GM12891 (cell line): ENCODE results near the gene NSUN7.

Experiments
- POLR2A ChIP-seq: IDR thresholded peaks from 2 replicates; pipeline ENCODE4 v1.6.1; 2011; ENCODE audit warnings: low read depth, low read length, control low read depth
- POLR2AphosphoS5 ChIP-seq: IDR thresholded peaks from 2 replicates; pipeline ENCODE4 v1.6.1; 2011; ENCODE audit warnings: low read depth, low read length, control low read depth
- POU2F2 ChIP-seq: IDR thresholded peaks from 2 replicates; pipeline ENCODE4 v1.6.1; 2011; ENCODE audit warnings: low read depth, mild to moderate bottlenecking, control low read depth, low read length, moderate library complexity
- SPI1 ChIP-seq: IDR thresholded peaks from 2 replicates; pipeline ENCODE4 v1.6.1; 2011; ENCODE audit warnings: low read depth, low read length, control low read depth
- TAF1 ChIP-seq: IDR thresholded peaks from 2 replicates; pipeline ENCODE4 v1.6.1; 2011; ENCODE audit warnings: low read depth, low read length, control low read depth

DNA sequence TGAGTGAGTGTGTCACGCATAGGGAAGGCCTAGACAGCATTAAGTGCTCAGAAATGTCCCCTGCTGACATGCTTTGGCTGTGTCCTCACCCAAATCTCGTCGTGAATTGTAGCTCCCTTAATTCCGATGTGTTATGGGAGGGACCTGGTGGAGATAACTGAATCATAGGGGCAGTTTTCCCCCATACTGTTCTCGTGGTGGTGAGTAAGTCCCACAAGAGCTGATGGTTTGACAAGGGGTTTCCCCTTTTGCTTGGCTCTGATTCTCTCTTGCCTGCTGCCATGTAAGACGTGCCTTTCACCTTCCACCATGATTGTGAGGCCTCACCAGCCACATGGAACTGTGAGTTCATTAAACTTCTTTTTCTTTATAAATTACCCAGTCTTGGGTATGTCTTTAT lies 78.0 kb downstream of the NSUN7 start:
- TF ChIP-seq POLR2AphosphoS5: no peak
- TF ChIP-seq POLR2A: no peak
- TF ChIP-seq TAF1: no peak
- no peak for TF ChIP-seq SPI1
- TF ChIP-seq POU2F2: no peak
